Esophagus squamous epithelium (tissue), 5 donors: ENCODE data around the gene UBXN7. TPM values are rescaled to one million over a fixed set of nuclear protein-coding genes. Genes with fewer than 3 reads are reported as not detected.
"Not testable (repeated sequence)": the region's sequence is repeated elsewhere in the genome, so short reads cannot be mapped to it uniquely, and the experiment has no call there.

ENCODE experiments used
- DNase-seq: peaks from one replicate; lab custom pipeline; 2025; lab: John Stamatoyannopoulos, UW
- H3K27ac ChIP-seq, 4 donors: fragments of 200-600 bp; sonication (generic); one replicate each; pipeline ENCODE4 v1.5.1; 2016 to 2019; ENCODE audit warnings: mild to moderate bottlenecking in 1 of 4
- H3K27me3 ChIP-seq, 4 donors: fragments of 200-600 bp; sonication (generic); 1 replicate in 3 of 4; 2 replicates in 1 of 4; pipeline versions ENCODE4 v1.5.1 to v1.6.0; 2017 to 2021; ENCODE audit warnings: antibody characterized with exemption in 1 of 4
- H3K36me3 ChIP-seq, 3 donors: fragments of 200-600 bp; sonication (generic); one replicate each; pipeline ENCODE4 v1.5.1; 2016 to 2019
- H3K4me1 ChIP-seq, 3 donors: fragments of 200-600 bp; sonication (generic); one replicate each; pipeline ENCODE4 v1.5.1; 2017 to 2019
- H3K4me3 ChIP-seq, 4 donors: fragments of 200-600 bp; sonication (generic); 1 replicate in 3 of 4; 2 replicates in 1 of 4; pipeline ENCODE4 v1.5.1; 2016 to 2019; ENCODE audit warnings: mild to moderate bottlenecking in 2 of 4, moderate library complexity in 1 of 4
- H3K9me3 ChIP-seq, 3 donors: fragments of 200-600 bp; sonication (generic); one replicate each; pipeline ENCODE4 v1.5.1; 2016 to 2019
- POLR2A ChIP-seq, 4 donors: fragments of 450-650 bp; IDR thresholded peaks; one replicate each; pipeline ENCODE4 v1.6.1; 2017; ENCODE audit warnings: antibody characterized with exemption in 4 of 4, mild to moderate bottlenecking in 4 of 4, moderate library complexity in 3 of 4
- WGBS, 2 donors: methylation state at CpG; one replicate each; pipeline ENCODE4 v1.1.5; 2018; 5-methylcytosine and 5-hydroxymethylcytosine counted together
- intact Hi-C: fragments of 100-400 bp; cut with DNase I; formaldehyde crosslinking; loops from one replicate; pipeline ENCODE4 v1.15.0; 2022
- total RNA-seq, 4 donors: library from RNA; depleted of rRNA; stranded (reverse); fragments of >200 nt; gene quantifications; one replicate each; pipeline ENCODE4 v1.1.0, GENCODE V29; 2016
- TF ChIP-seq, protein P1 (sequence below), 6 experiments: fragments of 450-650 bp in 4 of 6; fragments of 200-600 bp in 2 of 6; sonication (generic) in 2 of 6; IDR thresholded peaks; one replicate each; pipeline ENCODE4 v1.5.1; 2016 to 2019; ENCODE audit warnings: antibody characterized with exemption in 6 of 6, mild to moderate bottlenecking in 4 of 6, moderate library complexity in 4 of 6
- donor health status: DM: yes; HTN: yes; CAD: no.

The UBXN7 gene, protein sequence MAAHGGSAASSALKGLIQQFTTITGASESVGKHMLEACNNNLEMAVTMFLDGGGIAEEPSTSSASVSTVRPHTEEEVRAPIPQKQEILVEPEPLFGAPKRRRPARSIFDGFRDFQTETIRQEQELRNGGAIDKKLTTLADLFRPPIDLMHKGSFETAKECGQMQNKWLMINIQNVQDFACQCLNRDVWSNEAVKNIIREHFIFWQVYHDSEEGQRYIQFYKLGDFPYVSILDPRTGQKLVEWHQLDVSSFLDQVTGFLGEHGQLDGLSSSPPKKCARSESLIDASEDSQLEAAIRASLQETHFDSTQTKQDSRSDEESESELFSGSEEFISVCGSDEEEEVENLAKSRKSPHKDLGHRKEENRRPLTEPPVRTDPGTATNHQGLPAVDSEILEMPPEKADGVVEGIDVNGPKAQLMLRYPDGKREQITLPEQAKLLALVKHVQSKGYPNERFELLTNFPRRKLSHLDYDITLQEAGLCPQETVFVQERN
- total RNA-seq: 10 to 100 TPM; 10.7 to 18.7 (median 14.1) TPM

DNA sequence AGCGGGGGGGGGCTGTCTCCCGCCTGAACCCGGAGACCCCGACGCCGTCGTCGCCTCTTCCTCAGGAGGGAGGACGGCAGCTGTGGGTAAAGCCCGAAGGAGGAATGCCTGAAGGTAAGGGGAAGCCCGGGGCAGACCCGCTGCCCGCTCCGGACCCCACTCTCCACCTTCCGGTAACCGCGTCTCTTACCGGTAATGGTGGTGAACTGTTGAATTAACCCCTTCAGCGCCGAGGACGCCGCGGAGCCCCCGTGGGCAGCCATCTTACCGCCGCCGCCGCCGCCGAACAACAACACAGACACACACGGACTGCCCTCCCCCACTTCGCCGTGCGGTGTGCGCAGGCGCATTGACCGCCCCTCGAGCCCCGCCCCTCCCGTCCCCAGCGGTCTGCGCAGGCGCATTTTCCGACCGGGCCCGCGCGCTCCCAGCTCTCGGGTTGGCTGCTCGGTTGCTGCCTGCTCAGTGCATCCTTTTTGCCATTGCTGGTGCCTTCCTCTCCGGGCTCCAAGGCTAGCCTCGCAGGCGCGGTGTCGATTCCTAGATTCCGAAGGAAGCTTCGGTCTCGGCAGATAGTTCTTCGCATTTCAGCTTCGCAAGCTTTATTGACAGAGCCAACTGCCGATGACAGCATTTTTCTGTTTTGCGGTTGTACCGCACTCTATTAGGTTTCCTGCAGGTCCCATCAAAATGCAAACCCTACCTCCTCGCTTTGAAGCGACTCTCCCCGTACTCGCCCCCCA is at the start of gene UBXN7:
Gene UBXN7, minus strand, starts transcription at position 291 of the 743 bp plus-strand sequence. Its CDS starts 28 bp downstream, at position 263.
- Histone ChIP-seq H3K27ac (peak within 1 kb of the TSS; percentile 89 to 97 (median 94)), H3K27me3 (no peaks in the 10 kb centered on the region)
- WGBS, 2 donors: 0 to 1% methylated on average over 23 of the region's 67 CpGs

DNA sequence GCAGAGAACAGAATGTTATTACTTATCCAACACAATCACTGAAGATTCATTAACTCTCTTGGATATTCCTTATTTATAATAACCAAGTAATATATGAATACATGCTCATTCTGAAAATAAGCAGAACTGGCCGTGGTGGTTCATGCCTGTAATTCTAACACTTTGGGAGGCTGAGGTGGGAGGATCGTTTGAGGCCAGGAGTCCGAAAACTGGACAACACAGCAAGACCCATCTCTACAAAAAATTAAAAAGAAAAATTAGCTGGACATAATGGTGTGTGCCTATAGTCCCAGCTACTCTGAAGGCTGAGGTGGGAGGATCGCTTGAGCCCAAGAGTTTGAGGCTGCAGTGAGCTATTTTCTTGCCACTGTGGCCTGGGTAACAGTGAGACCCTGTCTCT is 45.5 kb upstream of the UBXN7 start:
- WGBS, 2 donors: 94 to 96% methylated on average over 4 of the region's 4 CpGs
- no peak for DNase-seq
- no peaks in the 10 kb centered on the region for H3K9me3 ChIP-seq
- H3K27me3 ChIP-seq: no peaks in the 10 kb centered on the region
- H3K27ac ChIP-seq: no peak overlapping the region
- H3K4me3 ChIP-seq: no peak overlapping the region
- peaks cover under 1 to 99% (median 30%) of the 10 kb centered on the region in 3 donors for H3K36me3 ChIP-seq
- intact Hi-C loops: no loop called here
- no peaks in the 10 kb centered on the region for H3K4me1 ChIP-seq
- TF ChIP-seq POLR2A (IDR thresholded peaks at IDR 0.05): no peak
- TF ChIP-seq, protein P1, sequence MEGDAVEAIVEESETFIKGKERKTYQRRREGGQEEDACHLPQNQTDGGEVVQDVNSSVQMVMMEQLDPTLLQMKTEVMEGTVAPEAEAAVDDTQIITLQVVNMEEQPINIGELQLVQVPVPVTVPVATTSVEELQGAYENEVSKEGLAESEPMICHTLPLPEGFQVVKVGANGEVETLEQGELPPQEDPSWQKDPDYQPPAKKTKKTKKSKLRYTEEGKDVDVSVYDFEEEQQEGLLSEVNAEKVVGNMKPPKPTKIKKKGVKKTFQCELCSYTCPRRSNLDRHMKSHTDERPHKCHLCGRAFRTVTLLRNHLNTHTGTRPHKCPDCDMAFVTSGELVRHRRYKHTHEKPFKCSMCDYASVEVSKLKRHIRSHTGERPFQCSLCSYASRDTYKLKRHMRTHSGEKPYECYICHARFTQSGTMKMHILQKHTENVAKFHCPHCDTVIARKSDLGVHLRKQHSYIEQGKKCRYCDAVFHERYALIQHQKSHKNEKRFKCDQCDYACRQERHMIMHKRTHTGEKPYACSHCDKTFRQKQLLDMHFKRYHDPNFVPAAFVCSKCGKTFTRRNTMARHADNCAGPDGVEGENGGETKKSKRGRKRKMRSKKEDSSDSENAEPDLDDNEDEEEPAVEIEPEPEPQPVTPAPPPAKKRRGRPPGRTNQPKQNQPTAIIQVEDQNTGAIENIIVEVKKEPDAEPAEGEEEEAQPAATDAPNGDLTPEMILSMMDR (IDR thresholded peaks at IDR 0.05): no peak

More for the DNA sequence above, at the start of gene UBXN7:
- Histone ChIP-seq H3K4me1 (peaks cover 9 to 37% (median 10%) of the 10 kb centered on the region in 3 donors), H3K36me3 (peaks cover 0 to 9% (median 0%) of the 10 kb centered on the region in 3 donors), H3K4me3 (peak within 1 kb of the TSS; percentile 79 to 97 (median 87)), H3K9me3 (no peaks in the 10 kb centered on the region)
- intact Hi-C loops: loop anchor here (5.0 kb wide), 1 partner anchor 70 kb away; the partner anchor contains the start of gene RNF168
- peak; percentile 58 for DNase-seq
- TF ChIP-seq, protein P1 (IDR thresholded peaks at IDR 0.05): peak in 1 of 6 experiments; percentile 14
- peak in 3 of 4 donors; percentile 55 to 85 (median 59) for TF ChIP-seq POLR2A (IDR thresholded peaks at IDR 0.05)

- Histone ChIP-seq H3K4me3 (no peak overlapping the region), H3K36me3 (peaks cover 10 to 96% (median 34%) of the 10 kb centered on the region in 3 donors), H3K27ac (no peak overlapping the region), H3K27me3 (no peaks in the 10 kb centered on the region), H3K4me1 (no peaks in the 10 kb centered on the region), H3K9me3 (no peaks in the 10 kb centered on the region)
- no peak for TF ChIP-seq POLR2A (IDR thresholded peaks at IDR 0.05)
- TF ChIP-seq, protein P1 (IDR thresholded peaks at IDR 0.05): no peak
- intact Hi-C loops: no loop called here
- WGBS, 2 donors: 89 to 92% methylated on average over 8 of the region's 8 CpGs
- DNase-seq: no peak
Measured at GRCh38 chr3:196472286-196472685, 40.1 kb upstream of the UBXN7 start.

GRCh38 chr3:196471551-196471950 is 39.3 kb upstream of the UBXN7 start:
- H3K27ac ChIP-seq: no peak overlapping the region
- WGBS, 2 donors: 79 to 91% methylated on average over 2 of the region's 2 CpGs
- no peaks in the 10 kb centered on the region for H3K4me1 ChIP-seq
- peaks cover 10 to 96% (median 30%) of the 10 kb centered on the region in 3 donors for H3K36me3 ChIP-seq
- H3K9me3 ChIP-seq: no peaks in the 10 kb centered on the region
- H3K4me3 ChIP-seq: no peak overlapping the region
- intact Hi-C loops: no loop called here
- H3K27me3 ChIP-seq: no peaks in the 10 kb centered on the region
- no peak for DNase-seq
- TF ChIP-seq, protein P1 (IDR thresholded peaks at IDR 0.05): no peak
- TF ChIP-seq POLR2A (IDR thresholded peaks at IDR 0.05): no peak

- H3K4me1 ChIP-seq, H3K4me3 ChIP-seq, H3K27ac ChIP-seq, H3K27me3 ChIP-seq, intact Hi-C loops, DNase-seq, H3K9me3 ChIP-seq: not testable (repeated sequence)
- WGBS, 2 donors: 91 to 93% methylated on average over 3 of the region's 3 CpGs
- H3K36me3 ChIP-seq: peaks cover 10 to 84% (median 25%) of the 10 kb centered on the region in 3 donors
Measured at GRCh38 chr3:196470182-196470581, 38.0 kb upstream of the UBXN7 start.
